ENCODE results near the gene HMCN2.

The HMCN2 gene

DNA sequence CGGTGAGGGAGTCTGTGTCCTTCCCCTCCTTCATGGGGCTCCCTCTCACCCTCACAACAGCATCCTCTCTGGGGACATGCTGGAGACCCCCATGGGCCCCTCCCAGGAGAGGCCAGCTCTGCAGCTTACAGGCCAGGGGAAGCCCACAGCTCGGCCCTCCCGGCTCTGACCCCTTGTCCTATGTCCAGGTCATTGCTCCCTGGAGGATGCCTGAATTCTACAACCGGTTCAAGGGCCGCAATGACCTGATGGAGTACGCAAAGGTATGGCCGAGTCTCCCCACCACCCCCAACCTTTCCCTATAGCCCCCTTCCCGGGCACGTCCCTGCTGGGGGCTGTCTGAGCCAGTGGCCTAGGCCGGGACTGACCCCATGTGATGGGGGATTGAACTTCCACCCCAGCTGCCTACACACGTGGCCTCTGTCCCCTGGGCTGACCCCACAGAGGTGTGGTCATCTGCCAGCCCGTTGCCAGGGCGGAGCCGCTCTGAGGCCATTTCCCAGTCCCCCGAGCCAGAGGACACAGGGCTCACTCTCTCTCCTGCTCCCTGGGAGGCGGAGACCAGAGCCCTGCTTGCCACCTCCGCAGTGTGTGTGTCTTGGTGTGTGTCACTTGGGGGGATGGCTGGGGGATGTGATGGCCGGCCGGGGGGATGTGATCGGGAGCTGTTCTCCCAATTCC, 201.1 kb downstream of the HMCN2 start:
- no peak for TF ChIP-seq CTCF (IDR thresholded peaks at IDR 0.05; ENCODE audit: extremely low read depth, insufficient read depth, missing control alignments)
- in situ Hi-C loops (cut with MboI; ENCODE audit: low pct_unique_long_range_greater_than_20kb, low sequenced_read_pairs, unreplicated experiment): no loop called here
- no peak for DNase-seq (ENCODE audit: low spot score)

DNA sequence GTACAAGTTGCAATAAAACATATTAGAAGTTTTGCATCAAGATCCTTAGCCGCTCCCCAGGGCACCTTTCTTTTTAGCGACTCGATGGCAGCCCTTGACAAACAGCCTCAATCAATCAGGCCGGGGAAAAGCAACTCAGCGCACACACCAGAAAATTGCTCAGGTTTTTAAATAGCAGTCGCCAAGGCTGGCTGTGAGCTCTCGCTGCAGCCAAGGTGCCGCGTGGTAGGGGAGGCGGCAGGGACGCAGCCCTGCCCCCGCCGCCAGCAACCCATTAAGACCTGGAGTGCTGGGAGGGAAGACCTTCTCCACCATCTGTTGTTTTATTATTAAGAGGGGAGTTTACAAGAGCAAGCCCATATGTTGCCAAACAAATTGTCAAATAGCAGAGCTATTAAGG, 201.8 kb downstream of the HMCN2 start:
- in situ Hi-C loops (cut with MboI; ENCODE audit: low pct_unique_long_range_greater_than_20kb, low sequenced_read_pairs, unreplicated experiment): no loop called here
- DNase-seq (ENCODE audit: low spot score): no peak
- TF ChIP-seq CTCF (IDR thresholded peaks at IDR 0.05; ENCODE audit: extremely low read depth, insufficient read depth, missing control alignments): no peak

GRCh38 chr9:130468566-130468965, 203.0 kb downstream of the HMCN2 start:
- in situ Hi-C loops (cut with MboI; ENCODE audit: low pct_unique_long_range_greater_than_20kb, low sequenced_read_pairs, unreplicated experiment): no loop called here
- no peak for TF ChIP-seq CTCF (IDR thresholded peaks at IDR 0.05; ENCODE audit: extremely low read depth, insufficient read depth, missing control alignments)
- DNase-seq (ENCODE audit: low spot score): no peak

GRCh38 chr9:130470269-130470668, 204.7 kb downstream of the HMCN2 start:
- no peak for DNase-seq (ENCODE audit: low spot score)
- in situ Hi-C loops (cut with MboI; ENCODE audit: low pct_unique_long_range_greater_than_20kb, low sequenced_read_pairs, unreplicated experiment): no loop called here
- no peak for TF ChIP-seq CTCF (IDR thresholded peaks at IDR 0.05; ENCODE audit: extremely low read depth, insufficient read depth, missing control alignments)

- no peak for DNase-seq (ENCODE audit: low spot score)
- in situ Hi-C loops (cut with MboI; ENCODE audit: low pct_unique_long_range_greater_than_20kb, low sequenced_read_pairs, unreplicated experiment): no loop called here
Observed at GRCh38 chr9:130470950-130471349, 205.4 kb downstream of the HMCN2 start.

DNA sequence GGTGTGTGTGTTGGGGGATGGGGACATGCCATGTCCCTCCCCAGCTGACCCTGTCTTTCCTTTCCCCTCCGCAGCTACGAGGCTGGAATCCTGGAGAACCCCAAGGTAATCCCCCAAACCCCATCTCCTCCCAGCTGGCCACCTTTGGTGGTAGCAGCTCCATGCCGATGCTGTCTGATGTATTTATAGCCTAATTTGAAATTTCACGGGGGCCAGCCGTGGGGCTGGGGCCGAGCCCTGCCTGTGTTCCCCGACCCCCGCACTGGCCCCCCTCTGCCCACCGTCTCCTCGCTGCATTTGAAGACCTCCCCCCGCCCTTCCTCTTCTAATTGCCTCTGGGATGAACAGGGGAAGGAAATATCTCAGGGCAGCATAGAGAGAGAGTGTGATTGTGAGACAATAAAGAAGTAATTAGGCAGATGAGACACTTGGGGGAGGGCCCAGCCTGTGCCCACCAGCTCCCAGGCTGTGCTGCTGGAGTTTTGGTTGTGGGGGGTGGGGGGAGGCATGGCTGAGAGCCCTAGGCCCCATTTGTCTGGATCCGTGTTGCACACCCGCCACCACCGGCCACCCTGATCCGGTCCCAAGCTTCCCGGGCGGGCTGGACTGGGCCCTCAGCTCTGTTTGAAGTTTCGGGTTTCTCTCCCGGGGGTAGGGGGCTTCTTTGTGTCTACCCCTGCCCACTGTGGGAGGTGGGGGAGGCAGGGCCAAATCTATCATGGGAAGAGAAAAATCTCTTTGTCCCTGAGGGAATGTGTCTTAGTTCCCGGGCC, 206.0 kb downstream of the HMCN2 start:
- TF ChIP-seq CTCF (IDR thresholded peaks at IDR 0.05; ENCODE audit: extremely low read depth, insufficient read depth, missing control alignments): no peak
- DNase-seq (ENCODE audit: low spot score): no peak
- in situ Hi-C loops (cut with MboI; ENCODE audit: low pct_unique_long_range_greater_than_20kb, low sequenced_read_pairs, unreplicated experiment): no loop called here

More at GRCh38 chr9:130470950-130471349, 205.4 kb downstream of the HMCN2 start:
- no peak for TF ChIP-seq CTCF (IDR thresholded peaks at IDR 0.05; ENCODE audit: extremely low read depth, insufficient read depth, missing control alignments)

All from GM13977 (cell line).